ENCODE data around the gene CD34.
"Not testable (repeated sequence)": the region's sequence is repeated elsewhere in the genome, so short reads cannot be mapped to it uniquely, and the experiment has no call there.

The CD34 gene, protein sequence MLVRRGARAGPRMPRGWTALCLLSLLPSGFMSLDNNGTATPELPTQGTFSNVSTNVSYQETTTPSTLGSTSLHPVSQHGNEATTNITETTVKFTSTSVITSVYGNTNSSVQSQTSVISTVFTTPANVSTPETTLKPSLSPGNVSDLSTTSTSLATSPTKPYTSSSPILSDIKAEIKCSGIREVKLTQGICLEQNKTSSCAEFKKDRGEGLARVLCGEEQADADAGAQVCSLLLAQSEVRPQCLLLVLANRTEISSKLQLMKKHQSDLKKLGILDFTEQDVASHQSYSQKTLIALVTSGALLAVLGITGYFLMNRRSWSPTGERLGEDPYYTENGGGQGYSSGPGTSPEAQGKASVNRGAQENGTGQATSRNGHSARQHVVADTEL

DNA sequence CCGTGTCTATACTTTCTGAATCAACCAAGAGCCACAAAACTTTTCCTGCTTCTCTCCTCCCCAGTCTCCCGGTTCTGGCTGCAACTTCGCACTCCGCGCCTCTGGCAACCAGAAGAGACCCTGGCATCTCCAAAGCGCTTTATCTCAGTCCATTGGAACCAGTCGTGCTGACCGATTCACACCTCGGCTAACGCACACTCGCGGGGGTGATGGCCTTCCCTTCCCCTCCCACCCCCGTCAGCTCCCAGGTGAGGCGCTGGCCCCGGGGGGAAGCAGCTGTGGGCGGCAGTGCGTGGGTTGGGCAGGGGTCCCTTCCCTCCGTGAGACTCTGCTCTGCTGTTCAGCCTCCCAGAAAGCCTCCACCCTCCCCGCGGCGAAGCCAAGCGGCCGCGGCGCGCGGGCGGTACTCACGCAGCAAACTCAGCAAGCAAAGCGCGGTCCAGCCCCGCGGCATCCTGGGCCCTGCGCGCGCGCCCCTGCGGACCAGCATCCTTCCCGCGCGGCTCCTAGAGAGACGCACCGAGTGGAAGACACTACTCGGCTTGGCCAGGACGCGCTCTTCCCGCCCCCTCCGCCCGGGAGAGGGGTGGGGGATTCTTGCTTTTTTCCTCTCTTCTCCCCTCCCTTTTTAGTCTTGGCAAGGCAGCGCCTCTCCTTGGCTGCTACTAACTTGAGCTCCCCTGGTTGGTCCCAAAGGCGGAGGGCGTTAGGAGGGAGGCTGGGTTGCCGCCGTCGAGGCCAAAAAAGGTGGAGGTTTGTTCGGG lies at the start of gene CD34:
Gene CD34 (minus strand): TSS at position 535 of the 764 bp plus-strand sequence. CDS start 45 bp downstream, at position 490.
- no peak for DNase-seq

DNA sequence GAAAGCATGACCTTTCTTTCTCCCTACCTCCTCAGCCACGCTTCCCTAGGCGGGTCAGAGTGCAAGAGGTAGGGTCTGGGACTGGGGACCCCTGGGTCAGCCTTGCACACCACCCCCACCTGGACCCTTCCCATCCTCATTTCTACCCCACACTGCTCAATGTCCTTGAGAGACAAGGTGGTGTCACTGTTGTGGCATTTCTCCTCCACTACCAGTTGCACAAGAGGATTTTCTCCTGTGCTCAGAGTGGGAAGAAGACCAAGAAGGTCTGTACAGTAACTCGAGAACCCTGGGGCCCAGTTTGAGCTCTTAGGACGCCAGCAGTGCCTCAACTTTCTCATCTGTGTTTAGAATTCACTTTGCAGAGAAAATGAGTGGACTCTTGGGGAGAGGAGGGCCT lies 49.4 kb upstream of the CD34 start:
- DNase-seq, result no peak

DNA sequence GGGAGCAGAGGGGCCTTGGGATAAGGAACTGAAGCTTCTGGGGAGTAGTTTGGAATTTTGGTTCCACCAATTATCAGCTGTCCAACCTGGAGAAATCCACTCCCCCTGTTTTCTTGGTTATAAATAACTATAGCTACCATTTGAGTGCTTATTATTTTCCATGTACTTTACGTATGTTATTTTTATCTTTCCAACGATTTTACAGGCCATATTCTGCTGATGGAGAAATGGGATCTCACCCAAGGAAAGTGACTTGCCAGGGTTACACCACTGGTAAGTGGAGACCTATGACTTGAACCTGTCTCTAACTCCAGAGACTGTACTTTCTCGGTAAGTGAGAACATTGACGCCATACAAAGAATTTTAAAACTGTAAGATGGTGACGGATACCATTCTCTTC lies 49.0 kb upstream of the CD34 start:
- no peak for DNase-seq

DNA sequence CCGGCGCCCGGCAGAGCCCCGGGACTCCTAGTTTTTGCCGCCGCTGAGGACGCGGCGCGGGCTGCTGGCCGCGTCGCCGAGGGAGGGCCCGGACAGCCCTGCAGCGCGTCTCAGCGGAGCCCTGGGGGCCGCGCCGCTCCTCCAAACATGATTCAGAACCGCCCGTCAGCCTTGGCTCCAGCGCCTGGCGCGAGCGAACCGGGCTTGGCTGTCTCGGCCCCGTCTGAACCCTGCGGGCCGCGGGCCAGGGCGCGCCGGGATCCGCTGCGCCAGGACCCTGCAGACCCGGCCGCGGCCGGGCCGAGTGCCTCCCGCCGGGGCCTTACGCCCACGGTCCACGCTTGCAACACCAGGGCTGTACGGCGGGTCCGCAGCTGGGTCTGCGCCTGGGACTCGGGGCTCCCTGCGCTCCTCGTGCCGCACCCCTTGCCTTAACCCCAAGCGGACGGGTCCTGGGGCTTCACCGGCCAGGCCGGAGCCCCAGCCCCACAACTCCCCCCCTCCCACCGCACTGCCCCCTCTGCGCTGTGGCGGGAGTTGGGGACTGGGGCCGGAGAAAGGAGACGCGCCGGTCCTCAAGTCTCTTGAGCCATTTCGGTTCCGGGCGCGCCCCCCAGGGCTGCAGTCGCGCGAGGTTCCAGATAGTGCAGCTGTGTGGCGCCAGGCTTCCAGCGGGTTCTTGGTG lies 48.4 kb upstream of the CD34 start:
- DNase-seq, result no peak

DNA sequence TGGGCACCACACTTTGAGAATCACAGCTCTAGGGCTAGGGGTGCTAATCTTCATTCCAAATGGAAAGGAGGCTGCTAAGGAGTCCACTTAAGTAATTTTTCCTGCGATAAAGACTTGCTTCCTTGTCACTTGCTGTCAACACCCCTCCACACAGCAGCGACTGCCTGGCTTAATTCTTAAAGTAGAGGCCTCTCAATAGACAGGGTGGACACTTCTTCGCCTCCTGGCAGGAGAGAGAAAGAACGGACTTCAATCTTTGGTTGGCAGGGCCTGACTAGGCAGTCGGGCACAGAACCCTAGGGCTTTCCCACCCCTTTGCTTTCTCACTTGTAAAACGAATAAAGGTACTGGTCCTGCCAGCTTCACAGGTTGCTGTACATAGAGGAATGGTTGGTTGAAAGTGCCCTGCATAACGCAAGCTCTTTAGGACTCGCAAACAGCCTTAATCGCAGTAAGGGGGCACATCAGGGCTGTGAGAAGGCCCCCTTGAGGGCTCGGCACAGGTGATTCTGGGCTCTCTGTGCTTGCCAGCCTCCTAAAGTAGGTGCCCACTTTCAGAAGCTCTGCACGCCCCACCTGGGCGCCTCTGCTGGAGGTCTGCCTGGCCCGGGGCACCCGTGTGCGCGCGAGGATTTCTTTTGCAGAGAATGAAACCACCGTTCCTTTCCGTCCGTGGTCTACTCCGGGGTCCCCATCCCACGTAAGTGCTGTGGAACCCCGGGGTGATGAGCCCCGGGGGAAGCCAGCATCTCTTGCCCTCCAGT lies 47.6 kb upstream of the CD34 start:
- no peak for DNase-seq

DNA sequence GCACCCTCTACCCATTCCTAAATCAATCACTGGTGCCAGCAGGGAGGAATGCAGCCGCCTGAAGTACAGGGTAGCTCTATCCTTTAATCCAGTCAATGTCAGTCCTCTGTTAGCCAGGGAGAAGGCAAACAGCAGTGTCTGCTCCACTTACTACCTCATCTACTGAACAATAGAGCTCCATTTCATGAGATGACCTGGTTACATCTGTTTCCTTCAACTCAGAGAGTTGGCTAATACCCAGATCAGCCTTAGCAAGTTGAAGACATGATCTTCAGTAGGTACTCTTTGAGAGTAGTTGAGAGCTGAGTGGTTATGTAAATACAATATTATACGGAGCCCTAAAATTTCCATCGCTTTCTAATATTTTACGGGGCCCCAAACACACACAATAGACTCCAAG lies 46.1 kb upstream of the CD34 start:
- no peak for DNase-seq

DNA sequence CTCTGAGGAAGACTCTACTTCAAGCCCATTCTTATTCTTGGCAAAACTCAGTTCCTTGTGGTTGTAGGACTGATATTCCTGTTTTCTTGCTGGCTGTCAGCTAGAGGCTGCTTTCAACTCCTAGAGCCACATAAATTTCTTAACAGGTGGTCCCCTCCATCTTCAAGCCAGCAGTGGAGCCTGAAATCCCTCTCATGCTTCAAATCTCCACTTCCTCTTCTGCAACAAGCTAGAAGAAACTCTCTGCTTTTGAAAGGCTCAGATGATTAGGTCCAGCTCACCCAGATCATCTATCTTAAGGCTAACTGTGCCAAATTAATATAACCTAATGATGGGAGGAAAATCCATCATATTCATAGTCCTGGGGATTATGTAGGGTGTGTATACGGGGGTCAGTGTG lies 43.2 kb upstream of the CD34 start:
- DNase-seq, result no peak

DNA sequence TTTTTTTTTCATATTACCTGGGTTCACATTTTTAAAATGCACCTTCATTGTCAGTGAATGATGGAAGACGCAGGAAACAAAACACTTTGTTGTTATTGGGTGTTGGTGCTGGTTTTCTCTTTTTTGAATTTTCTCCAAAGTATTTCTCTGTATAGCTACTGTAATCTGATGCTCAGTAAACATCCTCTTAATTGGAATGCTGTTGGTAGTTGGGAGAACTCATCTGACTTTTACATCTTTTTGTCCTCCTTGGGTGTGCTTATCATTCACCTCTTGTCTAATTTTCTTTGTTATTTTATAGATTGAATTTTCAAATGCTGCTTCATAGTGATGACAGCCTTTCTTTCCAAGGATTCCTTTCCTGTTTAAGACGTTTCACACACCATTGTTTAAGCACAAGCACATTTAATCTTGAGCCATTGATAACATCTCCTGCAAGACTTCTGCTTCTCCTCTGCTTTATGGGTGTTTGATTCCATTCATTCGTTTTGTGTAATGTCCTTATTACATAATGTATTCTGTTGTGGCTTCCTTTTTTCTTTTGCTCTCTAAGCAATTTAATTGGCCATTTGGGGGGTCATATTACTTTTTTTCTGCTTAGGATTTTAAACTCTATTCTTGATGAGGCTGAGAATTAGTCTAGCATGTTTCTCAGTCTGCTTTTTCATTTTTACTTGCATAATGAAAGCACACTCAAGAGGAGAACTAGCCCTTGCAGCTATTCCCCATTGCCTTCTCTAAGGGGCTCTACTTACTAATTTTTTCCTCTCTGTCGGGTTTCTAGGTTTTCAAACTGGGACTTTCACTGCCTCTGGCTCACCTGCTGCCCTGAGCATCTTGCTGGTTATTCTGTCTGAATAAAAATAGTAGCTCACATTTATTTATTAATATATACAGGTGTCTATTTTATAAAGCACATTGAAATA lies 42.0 kb upstream of the CD34 start:
- DNase-seq, result no peak

DNA sequence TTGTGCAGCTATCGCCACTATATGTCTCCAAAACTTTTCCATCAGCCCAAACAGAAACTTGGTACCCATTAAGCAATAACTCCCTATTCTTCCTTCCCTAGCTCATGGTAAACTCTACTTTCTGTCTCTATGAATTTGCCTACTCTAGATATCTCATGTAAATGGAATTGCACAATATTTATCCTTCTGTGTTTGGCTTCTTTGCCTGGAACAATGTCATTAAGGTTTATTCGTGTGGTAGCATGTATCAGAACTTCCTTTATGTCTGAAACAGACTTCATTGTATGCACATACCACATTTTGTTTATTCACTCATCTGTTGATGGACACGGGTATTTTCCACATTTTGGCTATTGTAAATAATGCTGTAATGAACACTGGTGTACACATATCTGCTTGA lies 40.7 kb upstream of the CD34 start:
- no peak for DNase-seq

DNA sequence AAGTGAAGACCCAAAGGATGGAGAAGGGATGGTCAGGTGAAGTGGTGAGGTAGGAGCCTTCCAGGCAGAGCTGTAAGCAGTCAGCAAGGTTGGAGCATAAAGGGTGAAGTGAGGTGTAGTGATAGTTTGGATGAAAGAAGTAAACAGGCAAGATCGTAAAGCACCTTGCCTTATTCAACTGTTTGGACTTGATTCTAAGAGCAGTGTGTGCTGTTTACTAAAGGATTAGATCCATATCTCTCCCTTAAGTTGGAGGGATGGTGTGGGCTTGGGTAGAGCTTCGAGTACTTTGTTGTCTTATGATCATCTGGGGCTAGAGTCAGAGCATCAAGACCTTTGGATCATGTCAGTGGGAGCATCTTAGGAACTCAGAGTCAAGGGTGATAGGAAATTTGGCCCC lies 39.8 kb upstream of the CD34 start:
- no peak for DNase-seq

DNA sequence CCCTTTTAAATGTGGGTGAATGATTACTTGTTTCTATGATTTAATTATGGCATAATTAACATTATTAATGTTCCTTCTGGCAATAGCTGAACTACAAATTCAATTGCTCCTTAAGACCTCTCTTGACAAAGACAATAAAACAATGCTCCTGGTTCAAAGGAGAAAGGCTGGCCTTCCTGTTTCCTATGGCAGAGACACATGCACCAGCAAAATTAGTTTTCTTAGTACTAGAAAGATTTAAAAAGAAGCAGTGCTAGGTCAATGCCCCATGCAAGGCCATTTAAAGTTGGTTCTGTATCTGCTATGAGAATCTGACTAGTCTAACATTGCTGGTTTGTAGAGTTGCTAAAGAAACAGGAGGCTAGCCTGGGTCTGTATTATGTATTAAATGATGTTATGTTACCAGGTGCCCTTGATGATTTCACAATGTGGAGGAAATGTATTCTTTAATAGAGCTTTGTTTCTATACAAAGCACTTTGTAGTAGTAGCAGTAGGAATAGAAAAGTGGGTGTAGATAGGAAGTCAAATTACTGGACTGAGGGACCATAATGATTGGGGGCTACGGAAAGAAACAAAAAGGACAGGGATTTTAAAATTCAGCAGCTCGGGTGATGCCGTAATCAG lies 38.8 kb upstream of the CD34 start:
- no peak for DNase-seq

DNA sequence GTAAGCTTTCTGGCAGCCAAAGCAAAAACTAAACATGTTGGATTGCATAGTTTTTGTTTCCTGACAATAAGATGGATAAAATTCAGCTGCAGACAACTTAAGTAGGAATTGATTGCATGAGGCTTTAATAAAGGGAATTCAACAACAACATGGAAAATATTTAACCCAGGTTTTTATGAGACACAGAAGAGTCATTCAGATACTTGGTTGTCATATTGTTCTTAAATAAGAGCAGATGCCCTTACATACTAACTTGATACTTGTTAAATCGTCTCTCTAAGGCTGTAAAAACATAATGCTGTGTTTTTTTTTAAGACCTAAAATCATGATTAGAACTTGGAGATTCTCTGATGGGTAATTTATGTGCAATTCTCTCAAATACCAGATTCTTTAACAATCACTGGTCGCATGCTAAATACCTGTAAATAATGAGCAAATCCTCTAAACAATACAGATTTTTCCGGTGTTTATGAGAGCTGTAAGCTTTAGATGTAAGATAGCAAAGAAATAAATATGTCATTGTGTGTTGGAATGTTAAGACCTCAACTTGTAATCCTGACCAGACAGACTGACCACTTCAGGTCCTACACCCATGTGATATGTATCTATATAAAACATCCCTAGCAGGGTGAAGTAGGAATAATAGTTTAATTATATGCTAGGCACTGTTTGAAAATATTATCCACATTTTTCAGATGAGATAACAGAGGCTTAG lies 37.8 kb upstream of the CD34 start:
- no peak for DNase-seq

DNA sequence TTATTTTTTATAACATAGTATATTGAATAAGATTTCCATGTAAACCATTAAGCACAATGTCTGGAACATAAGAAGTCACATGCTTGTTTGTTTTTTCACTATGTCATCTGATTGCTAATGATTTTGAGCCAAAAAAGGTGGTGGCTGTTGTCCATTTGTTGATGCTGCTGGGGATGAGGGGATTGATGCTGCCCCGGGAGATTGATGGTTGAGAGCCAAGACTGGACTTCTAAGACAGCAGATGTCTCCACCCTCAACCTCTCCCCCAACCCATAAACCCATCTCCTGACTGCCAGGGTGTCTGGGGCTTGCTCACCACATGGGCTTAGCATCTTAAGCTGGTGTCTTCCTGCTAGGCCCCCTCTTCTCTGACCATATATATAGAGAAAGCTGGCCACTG lies 35.8 kb upstream of the CD34 start:
- no peak for DNase-seq

DNA sequence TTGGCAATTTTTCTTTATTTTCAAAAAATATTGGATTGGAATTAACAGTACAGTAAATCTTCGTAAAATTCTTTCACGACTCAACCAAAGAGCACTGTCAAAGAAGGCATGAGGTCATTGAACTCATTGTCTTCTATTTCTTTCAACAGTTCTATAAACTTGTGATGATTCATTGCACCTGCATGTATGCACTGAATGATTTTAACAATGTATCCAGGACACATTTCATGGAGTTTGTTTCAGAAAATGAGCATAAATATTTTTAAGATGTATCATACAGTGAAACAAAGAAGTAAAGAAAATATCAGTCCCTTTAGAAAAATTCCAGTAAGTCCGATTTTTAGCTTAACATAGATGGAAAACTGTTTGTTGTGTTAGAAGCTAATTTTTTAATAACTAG lies 33.6 kb upstream of the CD34 start:
- no peak for DNase-seq

DNA sequence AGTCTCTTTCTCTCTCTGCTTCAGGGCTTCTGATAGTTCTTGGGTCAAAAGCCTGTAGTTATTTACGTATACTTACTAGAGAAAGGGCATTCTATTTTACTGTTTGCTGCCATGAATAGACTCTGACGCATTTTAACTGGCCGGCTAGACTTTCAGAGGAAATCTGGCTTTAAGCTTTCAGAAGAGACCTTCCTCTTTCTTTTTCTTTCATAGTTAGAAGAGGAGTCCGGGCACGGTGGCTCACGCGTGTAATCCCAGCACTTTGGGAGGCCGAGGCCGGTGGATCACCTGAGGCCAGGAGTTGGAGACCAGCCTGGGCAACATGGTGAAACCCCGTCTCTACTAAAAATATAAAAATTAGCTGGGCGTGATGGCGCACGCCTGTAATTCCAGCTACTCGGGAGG lies 31.4 kb upstream of the CD34 start:
- not testable (repeated sequence) for DNase-seq

DNA sequence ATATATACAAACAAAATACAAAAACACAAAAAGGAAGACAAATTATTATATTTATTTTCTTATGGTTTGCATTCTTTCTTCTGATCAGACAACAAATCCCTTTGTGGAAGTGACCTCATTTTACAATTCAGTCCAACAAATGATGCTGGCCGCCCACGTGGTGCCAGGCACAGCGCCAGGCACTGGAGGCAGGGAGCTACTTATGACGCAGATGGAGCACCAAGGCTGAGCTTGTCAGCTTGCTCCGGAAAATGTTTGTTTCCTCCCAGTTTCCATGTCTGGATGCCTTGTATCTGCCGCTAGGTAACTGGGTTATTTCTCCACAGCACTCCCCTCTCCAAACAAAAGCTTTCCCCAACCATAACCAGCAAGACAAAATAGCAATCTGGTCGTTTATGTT lies 30.7 kb upstream of the CD34 start:
- DNase-seq, result no peak

DNA sequence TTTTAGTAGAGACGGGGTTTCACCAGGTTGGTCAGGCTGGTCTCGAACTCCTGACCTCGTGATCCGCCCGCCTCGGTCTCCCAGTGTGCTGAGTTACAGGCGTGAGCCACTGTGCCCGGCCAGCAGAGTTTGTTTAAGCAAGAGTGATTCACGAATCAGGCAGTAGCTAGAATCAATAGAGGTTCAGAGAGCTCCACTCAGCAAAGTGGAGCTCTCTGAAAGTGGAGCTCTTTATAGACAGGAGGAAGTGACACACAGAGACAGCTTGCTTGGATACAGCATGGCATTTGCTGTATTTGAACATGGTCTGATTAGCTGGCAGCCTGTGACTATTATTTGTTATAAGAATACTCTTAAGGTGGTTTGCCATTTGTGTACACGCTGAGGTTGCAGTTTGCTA lies 27.1 kb upstream of the CD34 start:
- no peak for DNase-seq

DNA sequence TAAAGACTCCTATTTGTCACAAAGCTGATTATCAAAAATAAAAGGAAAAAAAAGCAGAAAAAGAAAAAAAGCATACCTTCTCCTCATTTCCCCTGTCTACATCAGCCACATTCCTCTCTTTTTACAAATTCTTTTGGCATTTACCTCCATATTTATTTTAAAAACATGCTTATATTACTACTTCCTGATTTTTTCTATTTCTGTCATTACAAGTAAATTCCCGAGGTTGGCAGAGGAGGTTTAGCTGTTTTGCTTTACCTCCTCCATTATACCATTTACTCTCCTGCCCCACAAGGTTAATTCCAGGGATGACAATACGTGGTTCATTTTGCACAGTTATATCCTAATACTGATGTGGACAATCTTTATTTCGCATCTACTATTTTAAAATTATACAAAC lies 26.3 kb upstream of the CD34 start:
- DNase-seq, result no peak

DNA sequence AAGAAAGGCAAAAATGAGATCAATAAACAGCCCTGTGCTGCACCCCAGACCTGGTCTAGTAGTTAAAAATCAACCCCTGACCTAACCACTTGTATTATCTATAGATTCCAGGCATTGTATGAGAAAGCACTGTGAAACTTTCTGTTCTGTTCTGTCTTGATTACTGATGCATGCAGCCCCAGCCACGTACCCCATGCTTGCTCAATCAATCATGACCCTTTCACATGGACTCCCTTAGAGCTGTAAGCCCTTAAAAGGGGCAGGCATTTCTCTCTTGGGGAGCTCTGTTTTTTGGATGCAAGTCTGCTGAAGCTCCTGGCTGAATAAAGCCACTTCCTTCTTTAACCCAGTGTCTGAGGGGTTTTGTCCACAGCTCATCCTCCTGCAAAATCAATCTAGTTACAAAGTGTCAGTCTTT lies 24.2 kb upstream of the CD34 start:
- DNase-seq, result no peak

DNA sequence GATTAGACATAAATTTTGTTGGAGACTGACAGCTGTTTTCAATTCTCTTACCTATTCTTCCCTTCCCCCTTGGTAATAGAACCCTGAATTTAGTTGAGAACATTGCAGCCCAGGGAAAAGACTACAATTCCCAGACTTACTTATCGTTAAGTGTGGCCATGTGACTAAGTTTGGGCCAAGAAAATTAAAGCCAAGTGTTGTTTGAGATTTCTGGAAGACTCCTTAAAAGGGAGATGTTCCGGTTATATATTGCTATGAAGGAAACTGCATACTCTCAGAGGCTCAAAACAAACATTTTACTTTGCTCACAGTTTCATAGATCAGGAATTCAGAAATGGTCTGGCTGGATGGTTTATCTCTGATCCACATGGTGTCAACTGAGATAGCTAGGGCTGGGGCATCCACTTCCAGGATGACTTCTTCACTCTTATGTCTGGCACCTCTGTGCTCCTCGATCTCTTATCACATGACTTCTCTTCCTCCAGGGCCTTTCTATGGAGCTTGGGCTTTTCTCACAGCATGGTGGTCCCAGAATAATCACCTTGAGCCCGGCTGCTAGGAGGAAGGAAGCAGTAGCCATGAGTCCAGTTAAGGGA lies 22.4 kb upstream of the CD34 start:
- DNase-seq, result no peak
